GM12878 (cell line): ENCODE data around the gene KIRREL2. TPM values are rescaled to one million over a fixed set of nuclear protein-coding genes. Genes with fewer than 3 reads are reported as not detected.
A peak's percentile ranks its signal among the peaks of the same experiment; 100 is the strongest.

Source experiments
- ATAC-seq: fragments of 200-7000 bp; cut with Tn5 transposase; 3 replicates; pipeline ENCODE4 v1.9.1; 2020; ENCODE audit warnings: mild to moderate bottlenecking, moderate library complexity
- BruUV-seq: library from RNA; stranded (reverse); fragments of 400-500 nt; replicated peaks from 2 replicates; lab custom pipeline; 2021; lab: Mats Ljungman, UMichigan
- CTCF ChIA-PET: fragments of 300-600 bp; sonication (Branson Sonifier 250); formaldehyde crosslinking; extraction: SDS; loops from one replicate; lab custom pipeline; 2021; ENCODE audit warnings: inconsistent platforms; lab: Yijun Ruan, JAX
- POLR2A ChIA-PET: fragments of 350-600 bp; formaldehyde crosslinking; extraction: SDS; loops from one replicate; lab custom pipeline; 2021; ENCODE audit warnings: inconsistent platforms; lab: Charles Lee
- RAD21 ChIA-PET: fragments of 300-600 bp; sonication (Branson Sonifier 250); formaldehyde crosslinking; loops from one replicate; lab custom pipeline; 2023; ENCODE audit warnings: antibody characterized with exemption; ENCODE audit not compliant: unreplicated experiment; lab: Charles Lee
- SMC1A ChIA-PET: fragments of 300-600 bp; sonication (Branson Sonifier 250); formaldehyde crosslinking; loops from one replicate; lab custom pipeline; 2023; ENCODE audit not compliant: unreplicated experiment, uncharacterized antibody; lab: Charles Lee
- DNase-seq: peaks from one replicate; pipeline ENCODE4 v3.0.0-alpha.2; 2011; ENCODE audit warnings: low read depth, low spot score
- FAIRE-seq: peaks from 3 replicates; lab custom pipeline; 2011; peaks lifted over from hg19 to GRCh38; lab: Jason Lieb, UNC
- H2AFZ ChIP-seq: 2 replicates; pipeline ENCODE4 v1.6.0; 2011; ENCODE audit warnings: low read depth, low read length, control low read depth; ENCODE audit not compliant: control insufficient read depth
- H3K27ac ChIP-seq: 2 replicates; pipeline ENCODE4 v1.5.1; 2011; ENCODE audit warnings: control low read depth; ENCODE audit not compliant: control insufficient read depth, insufficient read depth
- H3K27me3 ChIP-seq, 2 experiments: replicated peaks in 1 of 2; 2 replicates each; pipeline versions ENCODE4 v1.6.0 to v1.6.1; 2011; ENCODE audit warnings: low read length in 1 of 2; ENCODE audit not compliant: control insufficient read depth in 2 of 2, insufficient read depth in 2 of 2
- H3K36me3 ChIP-seq, 2 experiments: 2 replicates each; pipeline ENCODE4 v1.5.1; 2011; ENCODE audit warnings: low read length in 1 of 2; ENCODE audit not compliant: control insufficient read depth in 2 of 2, insufficient read depth in 2 of 2
- H3K4me1 ChIP-seq: 2 replicates; pipeline ENCODE4 v1.6.1; 2011; ENCODE audit warnings: mild to moderate bottlenecking, low read length, moderate library complexity, mixed read lengths; ENCODE audit not compliant: control insufficient read depth, insufficient read depth
- H3K4me2 ChIP-seq: 2 replicates; pipeline ENCODE4 v1.6.0; 2011; ENCODE audit warnings: control low read depth; ENCODE audit not compliant: control insufficient read depth, insufficient read depth
- H3K4me3 ChIP-seq: fragments of 200-600 bp; sonication (generic); 2 replicates; pipeline ENCODE4 v1.5.1; 2016
- H3K79me2 ChIP-seq: 2 replicates; pipeline ENCODE4 v1.6.0; 2011; ENCODE audit warnings: low read length; ENCODE audit not compliant: control insufficient read depth, insufficient read depth
- H3K9ac ChIP-seq: 2 replicates; pipeline ENCODE4 v1.8.0; 2011; ENCODE audit warnings: low read length, control low read depth, mixed read lengths; ENCODE audit not compliant: control insufficient read depth, insufficient read depth
- H3K9me3 ChIP-seq: replicated peaks from 3 replicates; pipeline ENCODE4 v1.5.1; 2011; ENCODE audit warnings: mild to moderate bottlenecking, low read length; ENCODE audit not compliant: control insufficient read depth, insufficient read depth
- H4K20me1 ChIP-seq: 2 replicates; pipeline ENCODE4 v1.6.0; 2011; ENCODE audit not compliant: control insufficient read depth, insufficient read depth
- ATF7 ChIP-seq: fragments of 450-650 bp; IDR thresholded peaks from 2 replicates; pipeline ENCODE4 v1.6.1; 2016; ENCODE audit warnings: low read depth, mild to moderate bottlenecking
- CHD2 ChIP-seq: IDR thresholded peaks from 2 replicates; pipeline ENCODE4 v1.6.1; 2011; ENCODE audit warnings: low read depth, low read length, improper control_type of control experiment, borderline replicate concordance
- HCFC1 ChIP-seq: fragments of 150-350 bp; IDR thresholded peaks from 2 replicates; pipeline ENCODE4 v1.6.1; 2014; ENCODE audit warnings: low read length
- JUNB ChIP-seq: IDR thresholded peaks from 2 replicates; pipeline ENCODE4 v1.6.1; 2016; ENCODE audit warnings: antibody characterized with exemption, mild to moderate bottlenecking
- JUND ChIP-seq: IDR thresholded peaks from 2 replicates; pipeline ENCODE4 v1.6.1; 2012; ENCODE audit warnings: low read depth, mild to moderate bottlenecking, low read length, improper control_type of control experiment, moderate library complexity
- MTA3 ChIP-seq: IDR thresholded peaks from 2 replicates; pipeline ENCODE4 v1.6.1; 2012; ENCODE audit warnings: low read length, inconsistent platforms, borderline replicate concordance
- NFIC ChIP-seq: IDR thresholded peaks from 2 replicates; pipeline ENCODE4 v1.6.1; 2012; ENCODE audit warnings: low read depth, mild to moderate bottlenecking, inconsistent platforms, low read length, moderate library complexity
- NR2F1 ChIP-seq: fragments of 450-650 bp; conservative IDR thresholded peaks from 2 replicates; pipeline ENCODE4 v1.6.1; 2017; ENCODE audit warnings: mild to moderate bottlenecking
- POLR2AphosphoS5 ChIP-seq: IDR thresholded peaks from 2 replicates; pipeline ENCODE4 v1.6.1; 2011; ENCODE audit warnings: mild to moderate bottlenecking, low read length, inconsistent platforms
- TCF3 ChIP-seq: IDR thresholded peaks from 2 replicates; pipeline ENCODE4 v1.6.1; 2012; ENCODE audit warnings: low read depth, mild to moderate bottlenecking, low read length, borderline replicate concordance; ENCODE audit not compliant: insufficient read depth
- ZBTB33 ChIP-seq: fragments of 450-650 bp; IDR thresholded peaks from 2 replicates; pipeline ENCODE4 v1.6.1; 2017; ENCODE audit warnings: mild to moderate bottlenecking
- WGBS: methylation state at CpG from one replicate; pipeline ENCODE4 v1.1.6; 2016; ENCODE audit warnings: low lambda C conversion rate; ENCODE audit not compliant: insufficient replicate concordance, insufficient coverage; ENCODE audit errors: missing lambda C conversion rate; 5-methylcytosine and 5-hydroxymethylcytosine counted together
- in situ Hi-C: fragments of 300-500 bp; cut with MboI; formaldehyde crosslinking; loops from 9 replicates; pipeline ENCODE4 v1.14.3; 2018; ENCODE audit warnings: mixed read lengths
- intact Hi-C: fragments of 100-400 bp; cut with micrococcal nuclease; formaldehyde crosslinking; loops from one replicate; pipeline ENCODE4 v1.14.2; 2022; ENCODE audit not compliant: unreplicated experiment
- polyA plus RNA-seq, 11 experiments: library from polyadenylated mRNA; depleted of rRNA in 4 of 11; unstranded in 6 of 11; stranded (reverse) in 5 of 11; fragments of >200 nt; fragmentation: Nextera tagmentation in 4 of 11; fragmentation: Illumina TruSeq in 1 of 11; extraction: Ambion mirVana in 4 of 11; extraction: Trizol in 1 of 11; gene quantifications; 1 replicate in 1 of 11; 2 replicates in 10 of 11; pipeline versions ENCODE4 v1.2.1 to v1.2.3, GENCODE V29; 2011 to 2016; ENCODE audit warnings: inconsistent platforms in 2 of 11, missing spikeins in 2 of 11, low read depth in 1 of 11
- total RNA-seq, 4 experiments: library from RNA; depleted of rRNA in 3 of 4; stranded (reverse); fragments of >200 nt in 3 of 4; fragmentation: Illumina TruSeq in 1 of 4; extraction: Trizol in 1 of 4; gene quantifications; 2 replicates each; pipeline versions ENCODE4 v1.2.1 to v1.2.3, GENCODE V29; 2013 to 2021
- TF ChIP-seq, protein P1 (sequence below): IDR thresholded peaks from 2 replicates; pipeline ENCODE4 v1.6.1; 2012; ENCODE audit warnings: low read depth, low read length, improper control_type of control experiment

KIRREL2 gene
- total and polyA plus RNA-seq, 10 of the 15 experiments (the other 5 are each of a cell fraction or from before 2014, with no cell fraction given) = 0.03 to 0.06 TPM; not detected in 8

DNA sequence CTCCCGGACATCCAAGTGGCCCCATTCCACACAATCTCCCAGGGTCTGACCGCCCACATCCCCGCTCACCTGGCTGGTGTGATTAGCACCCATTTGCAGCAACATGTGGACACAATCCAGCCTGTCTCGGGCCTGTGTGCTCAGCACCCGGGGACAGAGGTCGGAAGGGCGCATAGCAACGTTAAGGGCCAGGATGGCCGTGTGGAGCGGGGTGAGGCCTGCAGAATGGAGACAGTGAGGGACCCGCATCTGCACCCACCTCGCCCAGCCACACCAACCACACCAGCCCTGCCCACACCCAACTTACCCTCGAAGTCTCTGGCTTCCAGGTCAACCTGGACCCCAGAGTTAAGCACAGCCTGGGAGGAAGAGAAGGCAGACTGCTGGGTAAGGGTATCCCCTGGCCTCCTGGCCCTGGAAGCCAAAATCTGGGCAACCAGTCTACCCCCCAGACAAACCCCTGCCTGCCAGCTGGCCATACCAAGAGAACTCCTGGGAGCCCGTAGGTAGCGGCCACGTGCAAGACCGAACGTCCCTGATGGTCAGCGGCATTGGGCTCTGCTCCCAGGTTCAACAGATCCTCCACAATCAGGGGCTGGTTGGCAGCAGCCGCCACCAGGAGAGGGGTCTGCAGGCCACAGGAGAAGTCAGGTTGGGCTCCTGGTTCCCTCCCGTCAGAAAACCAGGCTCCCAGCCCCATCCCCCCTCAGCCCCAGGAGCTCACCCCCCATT lies 39.4 kb downstream of the KIRREL2 start:
- POLR2A ChIA-PET = no interaction called here
- in situ Hi-C loops = no loop called here
- no TSS peak for BruUV-seq
- H2AFZ ChIP-seq = no peak overlapping the region
- TF ChIP-seq JUNB = no peak
- TF ChIP-seq POLR2AphosphoS5 = peak; percentile 49
- no peak for TF ChIP-seq JUND
- TF ChIP-seq, all 136 proteins: peak for 1
- Histone ChIP-seq H3K9ac (no peak overlapping the region), H4K20me1 (no peaks in the 10 kb centered on the region), H3K27ac (no peak overlapping the region), H3K4me3 (no peak overlapping the region), H3K9me3 (no peaks in the 10 kb centered on the region), H3K4me1 (peaks cover 4% of the 10 kb centered on the region; the same call in 1 of the 2 replicates), H3K79me2 (peaks cover 28% of the 10 kb centered on the region), H3K27me3 (no peaks in the 10 kb centered on the region), H3K36me3 (peaks cover 12 to 23% of the 10 kb centered on the region in 2 experiments; a peak in 3 of 4 replicates), H3K4me2 (peak overlapping the region; percentile 40; the same call in 1 of the 2 replicates)
- 97% methylated on average over 21 of the region's 21 CpGs for WGBS
- ChIA-PET RAD21 (interaction anchor here (1.1 to 4.0 kb wide), 2 partner anchors 35 kb away, joined by 5 to 19 read pairs; no protein-coding TSS in a partner anchor), SMC1A (no interaction called here), CTCF (no interaction called here)
- ATAC-seq = no peak
- FAIRE-seq = no peak
- intact Hi-C loops = no loop called here
- no peak for DNase-seq

GRCh38 chr19:35896643-35897040 lies 39.9 kb downstream of the KIRREL2 start:
- no peak for ATAC-seq
- 95% methylated on average over 13 of the region's 13 CpGs for WGBS
- TF ChIP-seq, protein P1, sequence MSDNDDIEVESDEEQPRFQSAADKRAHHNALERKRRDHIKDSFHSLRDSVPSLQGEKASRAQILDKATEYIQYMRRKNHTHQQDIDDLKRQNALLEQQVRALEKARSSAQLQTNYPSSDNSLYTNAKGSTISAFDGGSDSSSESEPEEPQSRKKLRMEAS = no peak
- TF ChIP-seq HCFC1 = no peak
- TF ChIP-seq TCF3 = no peak
- TF ChIP-seq ZBTB33 = no peak
- TF ChIP-seq CHD2 = no peak
- TF ChIP-seq ATF7 = no peak
- no peak for TF ChIP-seq NR2F1
- no peak for TF ChIP-seq MTA3
- TF ChIP-seq NFIC = no peak

More at GRCh38 chr19:35896643-35897040, 39.9 kb downstream of the KIRREL2 start:
- Histone ChIP-seq H3K36me3 (peaks cover 12 to 19% of the 10 kb centered on the region in 2 experiments; a peak in 3 of 4 replicates), H3K4me2 (peak overlapping the region; percentile 62; the same call in 1 of the 2 replicates), H3K4me1 (peaks cover 9% of the 10 kb centered on the region), H3K9ac (no peak overlapping the region), H2AFZ (no peak overlapping the region), H3K79me2 (peaks cover 29% of the 10 kb centered on the region), H3K9me3 (no peaks in the 10 kb centered on the region), H3K27me3 (no peaks in the 10 kb centered on the region), H3K27ac (no peak overlapping the region), H4K20me1 (no peaks in the 10 kb centered on the region), H3K4me3 (peak overlapping the region; percentile 96; the same call in 1 of the 2 replicates)
- intact Hi-C loops = no loop called here
- ChIA-PET CTCF (interaction anchor here (2.3 kb wide), 1 partner anchor 34 kb away, joined by 8 read pairs; no protein-coding TSS in a partner anchor), SMC1A (interaction anchor here (1.5 kb wide), 1 partner anchor 11 kb away, joined by 3 read pairs; no protein-coding TSS in a partner anchor), POLR2A (no interaction called here), RAD21 (interaction anchor here (1.1 kb wide), 1 partner anchor 34 kb away, joined by 5 read pairs; no protein-coding TSS in a partner anchor)
- no peak for DNase-seq
- no peak for FAIRE-seq
- in situ Hi-C loops = no loop called here
- BruUV-seq = no TSS peak
